HepG2 (cell line): ENCODE results near the gene SPAG9. TPM values are rescaled to one million over a fixed set of nuclear protein-coding genes. Genes with fewer than 3 reads are reported as not detected.

Experiments
- ELF4 ChIP-seq: sonication (generic); formaldehyde crosslinking; IDR thresholded peaks from 2 replicates; pipeline ENCODE4 v1.5.0; 2020; ENCODE audit warnings: missing genetic modification reagents, mild to moderate bottlenecking, moderate library complexity, borderline replicate concordance
- FOXK1 ChIP-seq: sonication (generic); formaldehyde crosslinking; IDR thresholded peaks from 2 replicates; pipeline ENCODE4 v1.4.0; 2020; ENCODE audit warnings: low read depth, missing genetic modification reagents, borderline replicate concordance
- MED1 ChIP-seq: sonication (generic); formaldehyde crosslinking; IDR thresholded peaks from 2 replicates; pipeline ENCODE4 v1.4.0; 2020; ENCODE audit warnings: missing genetic modification reagents
- MEIS1 ChIP-seq: sonication (generic); formaldehyde crosslinking; IDR thresholded peaks from 2 replicates; pipeline ENCODE4 v1.9.0; 2021; ENCODE audit warnings: mild to moderate bottlenecking, missing genetic modification reagents, moderate library complexity, borderline replicate concordance
- MTF2 ChIP-seq: sonication (generic); formaldehyde crosslinking; IDR thresholded peaks from 2 replicates; pipeline ENCODE4 v1.5.0; 2020; ENCODE audit warnings: missing genetic modification reagents, borderline replicate concordance
- NCOA1 ChIP-seq: sonication (generic); formaldehyde crosslinking; IDR thresholded peaks from 2 replicates; pipeline ENCODE4 v1.9.0; 2021; ENCODE audit warnings: missing genetic modification reagents
- NR2F2 ChIP-seq: IDR thresholded peaks from 2 replicates; pipeline ENCODE4 v1.6.1; 2012; ENCODE audit warnings: low read depth, inconsistent platforms, borderline replicate concordance
- PCBP1 ChIP-seq: fragments of 200-400 bp; formaldehyde crosslinking; IDR thresholded peaks from 2 replicates; pipeline ENCODE4 v1.6.1; 2017; ENCODE audit warnings: mild to moderate bottlenecking, low read depth, low read length, borderline replicate concordance
- POLR2AphosphoS5 ChIP-seq: IDR thresholded peaks from 2 replicates; pipeline ENCODE4 v1.6.1; 2012; ENCODE audit warnings: low read depth, low read length
- SSRP1 ChIP-seq: IDR thresholded peaks from 2 replicates; pipeline ENCODE4 v1.6.1; 2016; ENCODE audit warnings: control low read depth
- YEATS2 ChIP-seq: sonication (generic); formaldehyde crosslinking; IDR thresholded peaks from 2 replicates; pipeline ENCODE4 v1.4.0; 2020; ENCODE audit warnings: missing genetic modification reagents, borderline replicate concordance
- ZBTB42 ChIP-seq: sonication (generic); formaldehyde crosslinking; IDR thresholded peaks from 2 replicates; pipeline ENCODE4 v1.5.0; 2020; ENCODE audit warnings: mild to moderate bottlenecking, missing genetic modification reagents
- ZBTB7B ChIP-seq: sonication (generic); formaldehyde crosslinking; IDR thresholded peaks from 2 replicates; pipeline ENCODE4 v1.4.0; 2020; ENCODE audit warnings: missing genetic modification reagents
- ZC3H13 ChIP-seq: sonication (generic); formaldehyde crosslinking; IDR thresholded peaks from 2 replicates; pipeline ENCODE4 v1.8.1; 2023; ENCODE audit warnings: mild to moderate bottlenecking, missing genetic modification reagents, moderate library complexity
- ZMYM2 ChIP-seq: sonication (generic); formaldehyde crosslinking; IDR thresholded peaks from 2 replicates; pipeline ENCODE4 v1.8.0; 2022; ENCODE audit warnings: mild to moderate bottlenecking, missing genetic modification reagents
- ZNF124 ChIP-seq: sonication (generic); formaldehyde crosslinking; IDR thresholded peaks from 2 replicates; pipeline ENCODE4 v1.4.0; 2020; ENCODE audit warnings: missing genetic modification reagents
- ZNF431 ChIP-seq: sonication (generic); formaldehyde crosslinking; IDR thresholded peaks from 2 replicates; pipeline ENCODE4 v1.9.0; 2022; ENCODE audit warnings: missing genetic modification reagents, low read depth, mild to moderate bottlenecking, borderline replicate concordance
- ZNF605 ChIP-seq: sonication (generic); formaldehyde crosslinking; IDR thresholded peaks from 2 replicates; pipeline ENCODE4 v1.8.0; 2022; ENCODE audit warnings: mild to moderate bottlenecking, missing genetic modification reagents
- polyA plus RNA-seq, 8 experiments: library from polyadenylated mRNA; depleted of rRNA in 3 of 8; stranded (reverse) in 7 of 8; unstranded in 1 of 8; fragments of >200 nt; fragmentation: Illumina TruSeq in 4 of 8; extraction: Trizol in 4 of 8; gene quantifications; 2 replicates each; pipeline versions ENCODE4 v1.2.1 to v1.2.3, GENCODE V29; 2011 to 2016; ENCODE audit warnings: low read depth in 4 of 8, missing spikeins in 1 of 8, mixed read lengths in 1 of 8; ENCODE audit not compliant: insufficient read depth in 1 of 8
- total RNA-seq, 5 experiments: library from RNA; depleted of rRNA; stranded (reverse); fragments of >200 nt; fragmentation: Illumina TruSeq; extraction: Trizol; gene quantifications; 2 replicates each; pipeline ENCODE4 v1.2.3, GENCODE V29; 2016; ENCODE audit warnings: low read depth in 1 of 5
- TF ChIP-seq, protein P1 (sequence below): sonication (generic); formaldehyde crosslinking; IDR thresholded peaks from 2 replicates; pipeline ENCODE4 v1.5.1; 2020; ENCODE audit warnings: missing genetic modification reagents, mild to moderate bottlenecking, borderline replicate concordance
- TF ChIP-seq, protein P2 (sequence below): IDR thresholded peaks from 2 replicates; pipeline ENCODE4 v1.6.1; 2016; ENCODE audit warnings: missing compliant biosample characterization, missing genetic modification reagents, borderline replicate concordance
- TF ChIP-seq, protein P3 (sequence below): IDR thresholded peaks from 2 replicates; pipeline ENCODE4 v1.6.1; 2016; ENCODE audit warnings: low read depth
- TF ChIP-seq, protein P4 (sequence below): sonication (generic); formaldehyde crosslinking; IDR thresholded peaks from 2 replicates; pipeline ENCODE4 v1.4.0; 2020; ENCODE audit warnings: missing genetic modification reagents; ENCODE audit errors: not compliant biosample characterization

The SPAG9 gene
- total and polyA plus RNA-seq, 2 of the 13 experiments (the other 11 are each of a cell fraction or from before 2014, with no cell fraction given), result 43.2 to 78.6 TPM

DNA sequence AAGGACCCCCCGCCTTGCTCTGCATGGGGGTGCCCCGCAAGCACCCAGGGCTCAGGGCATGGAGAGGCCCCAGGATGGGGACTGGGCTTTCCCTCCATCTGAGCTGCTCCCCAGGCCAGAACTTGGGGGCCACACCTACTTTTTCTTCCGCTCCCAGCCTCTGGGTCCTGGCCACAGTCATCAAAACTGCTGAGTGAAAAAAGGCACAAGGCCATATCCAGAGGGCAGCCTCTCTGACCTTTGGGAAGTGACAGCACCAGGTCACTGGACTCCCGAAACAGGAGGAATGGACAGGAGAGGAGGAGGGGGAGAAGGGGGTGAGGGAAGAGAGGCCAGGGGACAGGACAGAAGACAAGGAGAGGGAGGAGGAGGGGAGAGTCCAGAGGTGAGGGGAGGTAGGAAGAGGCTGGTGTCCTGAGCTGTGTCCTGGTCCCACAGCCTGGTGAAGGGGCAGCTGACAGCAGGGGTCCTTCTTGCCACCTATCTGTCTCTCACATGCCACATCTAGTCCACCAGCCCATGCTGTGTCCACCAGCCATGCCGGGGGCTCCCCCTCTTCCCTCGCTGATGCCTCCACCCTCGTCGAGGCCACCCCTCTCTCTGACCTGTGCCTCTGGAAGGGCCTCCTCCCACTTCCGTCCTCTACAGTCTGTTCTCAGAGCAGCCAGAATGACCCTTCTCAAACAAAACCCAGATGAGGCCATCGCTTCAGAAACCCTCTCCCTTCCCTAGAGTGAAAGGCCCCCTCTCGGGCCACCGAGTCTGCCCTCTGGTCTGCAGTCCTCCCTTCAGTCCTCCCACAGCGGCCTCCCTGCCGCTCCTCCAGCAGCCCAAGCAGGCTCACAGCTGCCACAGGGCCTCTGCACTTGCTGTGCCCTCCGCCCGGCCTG is 180.6 kb downstream of the SPAG9 start (continued):
- TF ChIP-seq MEIS1 (CRISPR knock-in tag) (peak; percentile 93), NR2F2 (peak; percentile 86), YEATS2 (no peak), ZMYM2 (CRISPR knock-in tag) (peak; percentile 66; the same call in 1 of the 2 replicates), MED1 (CRISPR knock-in tag) (peak; percentile 73), ZNF605 (CRISPR knock-in tag) (peak; percentile 88), NCOA1 (CRISPR knock-in tag) (peak; percentile 89; the same call in 1 of the 2 replicates), PCBP1 (0 out of 2 replicates have a peak, but pooled peaks have one; percentile 55), ZBTB7B (CRISPR knock-in tag) (peak; percentile 84), SSRP1 (CRISPR knock-in tag) (peak; percentile 55; the same call in 1 of the 2 replicates), POLR2AphosphoS5 (0 out of 2 replicates have a peak, but pooled peaks have one; percentile 26), ELF4 (CRISPR knock-in tag) (peak; percentile 69; the same call in 1 of the 2 replicates), ZBTB42 (CRISPR knock-in tag) (peak; percentile 49; the same call in 1 of the 2 replicates), ZNF431 (CRISPR knock-in tag) (peak; percentile 96), ZC3H13 (CRISPR knock-in tag) (peak; percentile 52; the same call in 1 of the 2 replicates), MTF2 (CRISPR knock-in tag) (no peak; the same call in 1 of the 2 replicates), FOXK1 (CRISPR knock-in tag) (no peak), ZNF124 (CRISPR knock-in tag) (no peak)
- TF ChIP-seq, protein P1, sequence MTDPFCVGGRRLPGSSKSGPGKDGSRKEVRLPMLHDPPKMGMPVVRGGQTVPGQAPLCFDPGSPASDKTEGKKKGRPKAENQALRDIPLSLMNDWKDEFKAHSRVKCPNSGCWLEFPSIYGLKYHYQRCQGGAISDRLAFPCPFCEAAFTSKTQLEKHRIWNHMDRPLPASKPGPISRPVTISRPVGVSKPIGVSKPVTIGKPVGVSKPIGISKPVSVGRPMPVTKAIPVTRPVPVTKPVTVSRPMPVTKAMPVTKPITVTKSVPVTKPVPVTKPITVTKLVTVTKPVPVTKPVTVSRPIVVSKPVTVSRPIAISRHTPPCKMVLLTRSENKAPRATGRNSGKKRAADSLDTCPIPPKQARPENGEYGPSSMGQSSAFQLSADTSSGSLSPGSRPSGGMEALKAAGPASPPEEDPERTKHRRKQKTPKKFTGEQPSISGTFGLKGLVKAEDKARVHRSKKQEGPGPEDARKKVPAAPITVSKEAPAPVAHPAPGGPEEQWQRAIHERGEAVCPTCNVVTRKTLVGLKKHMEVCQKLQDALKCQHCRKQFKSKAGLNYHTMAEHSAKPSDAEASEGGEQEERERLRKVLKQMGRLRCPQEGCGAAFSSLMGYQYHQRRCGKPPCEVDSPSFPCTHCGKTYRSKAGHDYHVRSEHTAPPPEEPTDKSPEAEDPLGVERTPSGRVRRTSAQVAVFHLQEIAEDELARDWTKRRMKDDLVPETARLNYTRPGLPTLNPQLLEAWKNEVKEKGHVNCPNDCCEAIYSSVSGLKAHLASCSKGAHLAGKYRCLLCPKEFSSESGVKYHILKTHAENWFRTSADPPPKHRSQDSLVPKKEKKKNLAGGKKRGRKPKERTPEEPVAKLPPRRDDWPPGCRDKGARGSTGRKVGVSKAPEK (CRISPR knock-in tag), result peak; percentile 50; the same call in 1 of the 2 replicates
- TF ChIP-seq, protein P2, sequence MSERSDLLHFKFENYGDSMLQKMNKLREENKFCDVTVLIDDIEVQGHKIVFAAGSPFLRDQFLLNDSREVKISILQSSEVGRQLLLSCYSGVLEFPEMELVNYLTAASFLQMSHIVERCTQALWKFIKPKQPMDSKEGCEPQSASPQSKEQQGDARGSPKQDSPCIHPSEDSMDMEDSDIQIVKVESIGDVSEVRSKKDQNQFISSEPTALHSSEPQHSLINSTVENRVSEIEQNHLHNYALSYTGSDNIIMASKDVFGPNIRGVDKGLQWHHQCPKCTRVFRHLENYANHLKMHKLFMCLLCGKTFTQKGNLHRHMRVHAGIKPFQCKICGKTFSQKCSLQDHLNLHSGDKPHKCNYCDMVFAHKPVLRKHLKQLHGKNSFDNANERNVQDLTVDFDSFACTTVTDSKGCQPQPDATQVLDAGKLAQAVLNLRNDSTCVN, result peak; percentile 74; the same call in 1 of the 2 replicates
- TF ChIP-seq, protein P3, sequence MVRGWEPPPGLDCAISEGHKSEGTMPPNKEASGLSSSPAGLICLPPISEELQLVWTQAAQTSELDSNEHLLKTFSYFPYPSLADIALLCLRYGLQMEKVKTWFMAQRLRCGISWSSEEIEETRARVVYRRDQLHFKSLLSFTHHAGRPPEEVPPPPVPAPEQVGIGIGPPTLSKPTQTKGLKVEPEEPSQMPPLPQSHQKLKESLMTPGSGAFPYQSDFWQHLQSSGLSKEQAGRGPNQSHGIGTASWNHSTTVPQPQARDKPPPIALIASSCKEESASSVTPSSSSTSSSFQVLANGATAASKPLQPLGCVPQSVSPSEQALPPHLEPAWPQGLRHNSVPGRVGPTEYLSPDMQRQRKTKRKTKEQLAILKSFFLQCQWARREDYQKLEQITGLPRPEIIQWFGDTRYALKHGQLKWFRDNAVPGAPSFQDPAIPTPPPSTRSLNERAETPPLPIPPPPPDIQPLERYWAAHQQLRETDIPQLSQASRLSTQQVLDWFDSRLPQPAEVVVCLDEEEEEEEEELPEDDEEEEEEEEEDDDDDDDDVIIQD (CRISPR knock-in tag), result peak; percentile 18; the same call in 1 of the 2 replicates
- TF ChIP-seq, protein P4, sequence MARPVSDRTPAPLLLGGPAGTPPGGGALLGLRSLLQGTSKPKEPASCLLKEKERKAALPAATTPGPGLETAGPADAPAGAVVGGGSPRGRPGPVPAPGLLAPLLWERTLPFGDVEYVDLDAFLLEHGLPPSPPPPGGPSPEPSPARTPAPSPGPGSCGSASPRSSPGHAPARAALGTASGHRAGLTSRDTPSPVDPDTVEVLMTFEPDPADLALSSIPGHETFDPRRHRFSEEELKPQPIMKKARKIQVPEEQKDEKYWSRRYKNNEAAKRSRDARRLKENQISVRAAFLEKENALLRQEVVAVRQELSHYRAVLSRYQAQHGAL (CRISPR knock-in tag), result no peak
